Measurements from ENCODE around the gene CACUL1.
"Not testable (repeated sequence)": the region's sequence is repeated elsewhere in the genome, so short reads cannot be mapped to it uniquely, and the experiment has no call there.

CACUL1 gene

GRCh38 chr10:118768041-118768919, 13.5 kb upstream of the CACUL1 start:
- no peak for DNase-seq (ENCODE audit: low read depth in 2 of 2)

DNA sequence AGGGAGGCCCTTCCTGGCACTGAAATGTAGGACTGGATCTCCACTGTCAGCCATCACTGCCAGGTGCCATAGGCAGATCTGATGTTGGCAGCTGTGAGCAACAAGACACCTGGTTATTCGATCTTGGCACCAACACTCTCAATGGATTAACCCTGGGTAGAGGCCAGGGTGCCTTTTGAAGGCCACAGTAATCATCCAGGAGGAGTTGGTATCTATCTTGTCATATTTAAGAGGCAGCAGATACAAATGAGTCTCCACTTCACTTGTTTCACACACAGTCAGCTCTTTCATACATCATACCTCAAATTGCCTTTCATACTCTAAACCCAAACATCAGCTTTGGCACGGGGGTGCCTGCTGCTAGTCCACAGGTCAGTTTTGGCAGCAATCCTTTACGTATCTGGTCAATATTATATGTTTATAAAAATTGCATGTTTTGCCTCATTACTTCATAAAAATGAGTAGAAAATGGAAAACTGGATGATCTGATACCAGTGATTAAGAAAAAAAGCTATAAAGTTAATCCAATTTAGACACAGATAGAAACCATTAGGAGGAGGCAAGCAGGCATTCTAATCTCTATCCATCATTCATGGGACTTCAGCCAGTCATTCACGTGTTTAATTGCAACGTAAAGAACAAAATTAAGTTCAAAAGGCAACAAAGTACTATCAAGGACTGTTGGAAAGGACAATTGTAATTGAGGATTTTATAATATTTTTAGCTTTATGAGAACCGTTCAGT, 12.7 kb upstream of the CACUL1 start:
- DNase-seq (ENCODE audit: low read depth in 2 of 2), result no peak

GRCh38 chr10:118764195-118764594, 9.4 kb upstream of the CACUL1 start:
- DNase-seq (ENCODE audit: low read depth in 2 of 2), result no peak

DNA sequence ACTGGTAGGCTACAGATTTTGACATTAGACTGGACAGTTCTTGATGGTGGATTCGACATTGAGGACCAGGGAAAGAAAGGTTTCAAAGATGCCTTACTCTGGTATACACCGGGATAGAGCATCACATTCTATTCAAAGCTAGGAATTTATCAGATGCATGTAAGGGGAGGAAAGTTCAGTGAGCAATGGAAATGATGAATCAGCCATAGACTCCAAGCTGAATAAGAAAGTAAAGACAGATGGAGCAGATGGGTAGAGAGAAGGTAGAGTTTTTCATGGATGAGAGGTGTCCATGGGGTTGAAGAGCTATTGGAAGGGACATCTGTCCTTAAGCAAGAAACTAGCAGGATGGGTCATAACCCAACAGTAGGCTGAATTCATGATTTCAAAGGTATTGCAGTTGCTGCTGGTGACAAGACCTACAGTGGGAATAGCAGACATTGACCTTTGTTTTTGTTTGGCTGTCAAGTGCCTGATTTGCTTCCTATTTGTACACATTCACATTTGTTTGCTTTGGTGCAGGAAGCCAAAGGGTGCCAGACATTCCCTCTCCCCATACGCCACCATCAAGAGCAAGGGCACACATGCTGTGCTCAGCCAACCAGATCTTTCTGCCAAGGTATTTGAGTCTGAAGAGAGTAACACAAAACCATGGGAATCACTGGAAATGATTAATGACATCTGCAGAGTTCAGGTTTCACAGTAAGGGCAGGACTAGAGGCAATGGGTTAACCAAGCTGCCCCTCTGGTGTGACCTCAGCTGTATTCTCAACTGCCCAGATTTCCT, 8.6 kb upstream of the CACUL1 start:
- no peak for DNase-seq (ENCODE audit: low read depth in 2 of 2)

DNA sequence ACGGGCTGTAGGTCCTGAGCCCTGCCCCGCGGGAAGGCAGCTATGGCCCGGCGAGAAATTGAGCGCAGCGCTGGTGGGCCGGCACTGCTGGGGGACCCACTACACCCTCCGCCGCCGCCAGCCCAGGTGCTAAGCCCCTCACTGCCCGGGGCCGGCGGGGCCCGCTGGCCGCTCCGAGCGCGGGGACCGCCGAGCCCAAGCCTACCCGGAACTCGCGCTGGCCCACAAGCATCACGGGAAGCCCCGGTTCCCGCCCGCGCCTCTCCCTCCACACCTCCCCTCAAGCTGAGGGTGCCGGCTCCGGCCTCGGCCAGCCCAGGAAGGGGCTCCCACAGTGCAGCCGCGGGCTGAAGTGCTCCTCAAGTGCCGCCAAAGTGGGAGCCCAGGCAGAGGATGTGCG, 5.5 kb upstream of the CACUL1 start:
- DNase-seq (ENCODE audit: low read depth in 2 of 2), result no peak

DNA sequence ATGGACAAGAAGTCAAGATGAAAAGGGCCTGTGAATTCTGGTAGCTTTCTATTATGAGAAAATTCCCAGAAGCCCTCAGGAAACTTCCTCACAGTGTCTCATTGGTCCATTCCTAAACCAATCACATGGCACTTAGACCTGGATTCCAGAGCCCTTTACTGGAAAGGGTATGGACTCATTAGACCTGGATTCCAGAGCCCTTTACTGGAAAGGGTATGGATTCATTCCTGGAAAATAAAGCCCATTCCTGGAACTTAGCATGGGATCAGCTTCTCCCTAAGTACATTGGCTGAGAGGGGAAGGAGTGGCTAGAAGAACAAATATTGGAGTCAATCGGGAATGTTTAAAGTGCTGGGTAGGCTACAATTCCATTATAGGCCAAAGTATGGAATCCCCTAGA, 3.7 kb upstream of the CACUL1 start:
- no peak for DNase-seq (ENCODE audit: low read depth in 2 of 2)

GRCh38 chr10:118754229-118754555, 578 bp downstream of the CACUL1 start:
- DNase-seq (ENCODE audit: low read depth in 2 of 2), result no peak

DNA sequence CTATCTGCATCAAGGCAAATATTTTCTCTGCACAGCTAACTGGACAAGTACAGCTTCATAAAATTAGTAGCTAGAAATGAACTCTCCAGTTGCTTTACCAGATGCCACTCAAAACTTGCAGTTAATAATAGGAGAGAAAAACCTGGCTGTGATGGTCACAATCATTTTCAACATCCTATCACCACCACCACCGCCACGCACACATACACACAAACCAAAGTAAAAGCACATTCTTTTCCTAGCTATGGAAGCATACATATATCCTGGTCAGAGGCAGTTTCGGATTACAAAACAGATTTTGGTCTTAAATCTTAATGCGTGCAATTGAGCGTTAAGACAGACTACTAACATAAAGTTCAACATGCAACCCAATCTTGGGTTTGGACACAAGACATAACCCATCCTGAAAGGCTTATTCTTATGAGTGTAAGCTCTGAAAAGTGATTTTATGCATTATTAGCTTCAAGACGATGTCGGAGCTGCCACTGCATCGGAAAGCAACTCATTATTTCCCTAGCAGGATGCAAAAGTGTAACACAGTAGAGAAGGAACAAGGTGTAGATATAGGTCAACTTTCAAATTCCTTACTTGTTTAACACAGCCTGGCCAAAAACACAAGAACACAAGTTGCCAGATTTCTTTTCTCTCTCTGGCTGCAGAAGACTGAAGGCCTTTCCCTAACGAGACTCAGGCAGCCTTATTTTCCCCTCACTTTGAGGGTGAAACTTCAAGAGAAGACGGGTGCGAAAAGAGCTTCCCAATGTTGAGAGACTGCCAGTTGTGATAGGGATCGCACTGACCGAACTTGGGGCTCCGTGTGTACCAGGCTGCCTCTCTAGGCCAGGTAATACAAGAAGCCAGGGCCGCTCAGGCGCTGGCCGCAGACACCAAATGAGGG, 1.2 kb downstream of the CACUL1 start:
- DNase-seq (ENCODE audit: low read depth in 2 of 2), result no peak

DNA sequence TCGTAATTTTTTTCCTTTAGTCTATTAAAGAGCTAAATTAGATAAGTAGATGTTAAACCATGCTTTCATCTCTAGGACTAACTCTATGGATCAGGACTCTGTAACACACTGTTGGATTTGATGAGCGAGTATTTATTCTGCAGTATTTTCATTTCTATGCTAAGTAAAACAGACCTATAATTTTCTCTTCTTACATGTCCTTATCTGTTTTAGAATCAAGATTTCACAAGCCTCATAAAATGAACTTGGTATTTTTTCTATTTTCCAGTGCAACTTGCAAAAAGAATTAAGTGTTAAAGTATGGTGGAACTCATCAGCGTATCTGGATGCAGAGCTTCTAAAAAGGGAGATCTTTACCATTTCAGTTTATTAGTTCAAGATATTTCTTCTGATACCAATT, 2.4 kb downstream of the CACUL1 start:
- DNase-seq (ENCODE audit: low read depth in 2 of 2), result no peak

- no peak for DNase-seq (ENCODE audit: low read depth in 2 of 2)
Observed at GRCh38 chr10:118751265-118751664, 3.5 kb downstream of the CACUL1 start.

GRCh38 chr10:118748041-118748440, 6.7 kb downstream of the CACUL1 start:
- no peak for DNase-seq (ENCODE audit: low read depth in 2 of 2)

GRCh38 chr10:118746246-118746645, 8.5 kb downstream of the CACUL1 start:
- DNase-seq (ENCODE audit: low read depth in 2 of 2), result no peak

DNA sequence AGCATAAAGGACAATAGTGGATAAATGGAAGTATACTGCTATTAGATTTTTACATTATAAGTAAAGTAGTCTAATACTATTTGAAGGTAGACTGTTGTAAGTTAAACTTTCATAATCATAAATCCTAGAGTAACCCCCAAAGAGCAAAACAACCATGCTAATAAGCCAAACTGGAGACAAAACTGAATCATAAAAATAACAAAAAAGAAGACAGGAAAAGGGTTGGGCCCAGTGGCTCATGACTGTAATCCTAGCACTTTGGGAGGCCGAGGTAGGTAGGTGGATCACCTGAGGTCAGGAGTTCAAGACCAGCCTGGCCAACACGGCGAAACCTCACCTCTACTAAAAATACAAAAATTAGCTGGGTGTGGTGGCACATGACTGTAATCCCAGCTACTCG, 9.7 kb downstream of the CACUL1 start:
- DNase-seq (ENCODE audit: low read depth in 2 of 2), result no peak

DNA sequence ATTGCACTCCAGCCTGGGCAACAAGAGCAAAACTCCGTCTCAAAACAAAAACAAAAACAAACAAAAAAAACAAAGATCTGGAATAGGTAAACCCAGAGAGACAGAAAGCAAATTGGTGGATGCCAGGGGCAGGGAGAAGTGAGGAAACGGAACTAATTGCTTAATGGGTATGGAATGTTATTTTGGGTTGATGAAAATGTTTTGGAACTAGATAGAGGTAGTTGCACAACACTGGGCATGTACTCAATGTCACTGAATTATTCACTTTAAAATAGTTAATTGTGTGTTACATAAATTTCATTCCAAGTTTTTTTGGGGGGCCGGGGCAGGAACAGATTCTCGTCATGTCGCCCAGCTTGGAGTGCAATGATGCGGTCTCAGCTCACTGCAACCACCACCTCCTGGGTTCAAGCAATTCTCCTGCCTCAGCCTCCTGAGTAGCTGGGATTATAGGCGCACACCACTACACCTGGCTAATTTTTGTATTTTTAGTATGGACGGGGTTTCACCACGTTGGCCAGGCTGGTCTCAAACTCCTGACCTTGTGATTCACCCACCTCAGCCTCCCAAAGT, 10.3 kb downstream of the CACUL1 start:
- DNase-seq (ENCODE audit: low read depth in 2 of 2), result not testable (repeated sequence)

GRCh38 chr10:118742782-118743181, 12.0 kb downstream of the CACUL1 start:
- DNase-seq (ENCODE audit: low read depth in 2 of 2), result no peak

DNA sequence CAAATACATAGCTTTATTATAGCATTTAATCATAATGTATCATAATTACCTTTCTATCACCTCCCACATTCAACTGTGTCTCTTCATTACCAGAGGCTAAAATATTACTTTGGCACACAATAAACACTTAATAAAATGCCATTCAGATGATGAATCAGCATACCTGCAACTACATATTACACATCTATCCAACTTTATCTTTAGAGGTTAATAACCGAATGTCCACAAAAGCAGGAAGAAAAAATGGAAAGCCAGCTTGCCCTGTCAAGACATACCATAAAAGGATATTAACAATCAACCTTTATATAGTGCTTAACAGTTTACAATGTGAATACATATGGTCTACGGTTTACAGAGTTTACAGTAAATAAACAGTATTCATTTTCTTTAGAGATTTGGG, 12.7 kb downstream of the CACUL1 start:
- DNase-seq (ENCODE audit: low read depth in 2 of 2), result no peak

GRCh38 chr10:118738406-118738805, 16.4 kb downstream of the CACUL1 start:
- no peak for DNase-seq (ENCODE audit: low read depth in 2 of 2)

DNA sequence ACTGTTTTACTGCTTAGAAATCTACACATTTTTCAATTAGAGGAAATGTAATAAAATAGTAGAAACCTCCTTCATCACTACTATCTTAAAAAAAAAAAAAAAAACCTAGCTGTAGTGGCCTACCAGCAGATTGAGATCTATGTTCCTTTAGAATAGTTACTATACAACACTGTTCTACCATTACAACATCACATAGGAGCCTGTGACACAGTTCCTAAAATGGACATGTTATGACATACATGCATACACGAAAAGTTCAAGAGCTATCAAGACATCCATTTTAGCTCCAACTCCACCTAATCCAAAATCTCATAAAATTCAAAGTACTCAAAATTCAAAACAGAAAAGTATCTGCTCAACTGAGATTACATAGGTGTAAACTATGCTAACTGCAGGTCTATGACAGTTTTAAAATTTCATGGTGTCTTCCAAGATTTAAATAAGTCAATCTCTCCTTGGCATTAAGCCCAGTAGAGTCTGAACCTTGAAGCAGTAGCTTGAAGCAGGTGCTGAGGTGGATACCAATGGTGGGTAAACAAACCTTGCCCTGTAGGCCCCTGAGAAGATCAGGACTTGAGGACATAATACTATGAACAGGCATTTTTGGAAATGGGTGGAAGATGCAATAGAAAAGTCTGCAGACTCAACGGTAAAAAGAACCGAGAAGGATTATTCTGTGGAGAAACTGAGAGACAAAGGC, 17.0 kb downstream of the CACUL1 start:
- no peak for DNase-seq (ENCODE audit: low read depth in 2 of 2)

DNA sequence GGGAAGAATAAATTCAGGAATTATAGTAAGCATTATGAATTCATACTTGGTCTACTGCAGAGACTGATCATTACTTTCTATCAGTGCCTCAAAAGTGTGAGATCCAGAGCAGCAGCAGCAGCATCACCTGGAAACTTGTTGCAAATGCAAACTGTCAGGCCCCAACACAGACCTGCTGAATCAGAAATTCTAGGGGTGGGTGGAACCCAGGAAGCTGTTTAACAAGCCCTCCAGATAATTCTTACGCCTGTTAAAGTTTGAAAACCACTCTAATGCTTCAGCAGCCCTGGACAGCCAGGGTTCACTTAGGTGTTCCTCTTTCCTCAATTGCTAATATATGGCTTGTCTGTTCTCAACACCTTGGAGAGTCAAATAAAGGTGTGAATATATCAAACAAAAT, 19.5 kb downstream of the CACUL1 start:
- DNase-seq (ENCODE audit: low read depth in 2 of 2), result no peak

- no peak for DNase-seq (ENCODE audit: low read depth in 2 of 2)
Observed at GRCh38 chr10:118734475-118734874, 20.3 kb downstream of the CACUL1 start.

Measured in fibroblast of skin of left biceps (primary cell).